ENCODE data around the gene MAN1A2.
A peak's percentile ranks its signal among the peaks of the same experiment; 100 is the strongest.

MAN1A2 gene

DNA sequence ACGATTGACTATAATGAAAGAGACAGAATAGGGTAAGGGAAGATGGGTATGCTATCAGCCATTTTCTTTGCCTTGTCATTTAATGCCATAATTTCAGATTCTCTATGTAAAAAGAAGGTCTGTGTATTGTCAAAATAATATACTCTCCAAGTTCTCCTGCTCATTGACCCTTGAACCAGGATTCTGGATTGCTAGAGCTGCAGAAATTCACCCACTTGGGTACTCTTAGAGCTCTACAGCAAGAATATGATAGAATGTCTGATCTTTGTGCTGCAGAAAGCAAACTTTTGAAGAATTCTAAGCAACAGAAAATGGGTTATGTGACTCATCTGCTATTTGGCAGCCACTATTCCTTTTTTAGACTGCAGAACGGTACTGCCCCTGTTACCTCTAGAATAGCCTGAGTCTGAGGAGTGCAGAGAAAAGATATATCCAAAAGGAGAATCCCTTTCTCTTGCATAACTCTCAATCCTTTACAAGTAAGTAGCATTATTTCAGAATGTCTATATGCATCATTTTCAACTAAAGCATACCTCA lies 160.4 kb downstream of the MAN1A2 start:
- no peak for DNase-seq
- no peak overlapping the region for H3K14ac ChIP-seq (ENCODE audit: low read length)
- H3K9me3 ChIP-seq (ENCODE audit: insufficient read depth, low read depth, low read length), result no peaks in the 10 kb centered on the region
- no peak overlapping the region for H2BK12ac ChIP-seq (ENCODE audit: low read length)
- peaks cover 0 to 2% of the 10 kb centered on the region in 2 experiments for H3K36me3 ChIP-seq (ENCODE audit: control insufficient read depth in 1 of 2, insufficient read depth in 2 of 2, low read length in 2 of 2)
- H3K4me1 ChIP-seq (ENCODE audit: control insufficient read depth in 1 of 2, insufficient read depth in 2 of 2, low read length in 2 of 2), result no peaks in the 10 kb centered on the region
- no peak overlapping the region for H3K23ac ChIP-seq (ENCODE audit: low read length)
- no peak overlapping the region for H3K27ac ChIP-seq (ENCODE audit: low read depth, low read length)
- H3K9ac ChIP-seq (ENCODE audit: low read length), result no peak overlapping the region
- no peak overlapping the region for H2AFZ ChIP-seq (ENCODE audit: insufficient read depth, low read length, poor library complexity)
- H4K12ac ChIP-seq (ENCODE audit: low read depth, low read length), result no peak overlapping the region
- H3K4me2 ChIP-seq (ENCODE audit: low read length), result no peak overlapping the region
- no peaks in the 10 kb centered on the region for H3K27me3 ChIP-seq (ENCODE audit: insufficient read depth, low read length)
- WGBS (ENCODE audit: extremely low coverage, insufficient coverage, insufficient read length), result no CpG with 5 or more reads among the region's 2 CpGs
- no peak overlapping the region for H2BK5ac ChIP-seq (ENCODE audit: low read depth, low read length, poor library complexity)
- H4K91ac ChIP-seq (ENCODE audit: low read depth, low read length), result no peak overlapping the region
- H3K4me3 ChIP-seq (ENCODE audit: low read depth, low read length), result no peak overlapping the region
- H3K79me2 ChIP-seq (ENCODE audit: control insufficient read depth, insufficient read depth, low read length, poor library complexity), result no peaks in the 10 kb centered on the region
- H2BK120ac ChIP-seq (ENCODE audit: insufficient read depth, low read length, poor library complexity), result no peak overlapping the region
- no peaks in the 10 kb centered on the region for H3K79me1 ChIP-seq (ENCODE audit: low read length)
- no peak overlapping the region for H4K8ac ChIP-seq (ENCODE audit: low read depth, low read length)
- H2AK5ac ChIP-seq (ENCODE audit: low read length), result no peak overlapping the region
- H3K4ac ChIP-seq (ENCODE audit: low read depth, low read length), result no peak overlapping the region
- H3K18ac ChIP-seq (ENCODE audit: low read length), result no peak overlapping the region

DNA sequence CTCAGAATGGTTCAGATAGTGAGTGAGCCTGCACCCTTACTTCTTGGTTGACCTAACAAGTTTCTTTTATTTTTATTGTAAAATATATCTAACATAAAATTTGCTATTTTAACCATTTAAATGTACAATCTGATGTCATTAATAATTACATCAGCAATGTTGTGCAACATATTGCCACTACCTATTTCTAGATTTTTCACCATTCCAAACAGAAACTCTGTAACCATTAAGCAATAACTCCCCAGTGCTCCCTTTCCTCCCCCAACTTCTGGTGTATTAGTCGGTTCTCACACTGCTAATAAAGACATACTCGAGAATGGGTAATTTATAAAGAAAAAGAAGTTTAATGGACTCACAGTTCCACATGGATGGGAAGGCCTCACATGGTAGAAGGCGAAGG lies 162.4 kb downstream of the MAN1A2 start:
- no peaks in the 10 kb centered on the region for H3K36me3 ChIP-seq (ENCODE audit: control insufficient read depth in 1 of 2, insufficient read depth in 2 of 2, low read length in 2 of 2)
- H3K27ac ChIP-seq (ENCODE audit: low read depth, low read length), result no peak overlapping the region
- H3K9me3 ChIP-seq (ENCODE audit: insufficient read depth, low read depth, low read length), result no peaks in the 10 kb centered on the region
- no peak overlapping the region for H3K9ac ChIP-seq (ENCODE audit: low read length)
- no CpG with 5 or more reads among the region's 3 CpGs for WGBS (ENCODE audit: extremely low coverage, insufficient coverage, insufficient read length)
- no peak overlapping the region for H2AK5ac ChIP-seq (ENCODE audit: low read length)
- no peak overlapping the region for H2BK5ac ChIP-seq (ENCODE audit: low read depth, low read length, poor library complexity)
- H3K4me3 ChIP-seq (ENCODE audit: low read depth, low read length), result no peak overlapping the region
- H3K18ac ChIP-seq (ENCODE audit: low read length), result no peak overlapping the region
- no peak overlapping the region for H4K12ac ChIP-seq (ENCODE audit: low read depth, low read length)
- DNase-seq, result no peak
- H2AFZ ChIP-seq (ENCODE audit: insufficient read depth, low read length, poor library complexity), result no peak overlapping the region
- no peak overlapping the region for H2BK120ac ChIP-seq (ENCODE audit: insufficient read depth, low read length, poor library complexity)
- H2BK12ac ChIP-seq (ENCODE audit: low read length), result no peak overlapping the region
- no peak overlapping the region for H4K91ac ChIP-seq (ENCODE audit: low read depth, low read length)
- no peak overlapping the region for H3K14ac ChIP-seq (ENCODE audit: low read length)
- no peaks in the 10 kb centered on the region for H3K79me1 ChIP-seq (ENCODE audit: low read length)
- peaks cover 0 to 2% of the 10 kb centered on the region in 2 experiments for H3K4me1 ChIP-seq (ENCODE audit: control insufficient read depth in 1 of 2, insufficient read depth in 2 of 2, low read length in 2 of 2)
- H3K79me2 ChIP-seq (ENCODE audit: control insufficient read depth, insufficient read depth, low read length, poor library complexity), result no peaks in the 10 kb centered on the region
- no peak overlapping the region for H3K23ac ChIP-seq (ENCODE audit: low read length)
- no peak overlapping the region for H4K8ac ChIP-seq (ENCODE audit: low read depth, low read length)
- no peak overlapping the region for H3K4ac ChIP-seq (ENCODE audit: low read depth, low read length)
- no peaks in the 10 kb centered on the region for H3K27me3 ChIP-seq (ENCODE audit: insufficient read depth, low read length)
- no peak overlapping the region for H3K4me2 ChIP-seq (ENCODE audit: low read length)

DNA sequence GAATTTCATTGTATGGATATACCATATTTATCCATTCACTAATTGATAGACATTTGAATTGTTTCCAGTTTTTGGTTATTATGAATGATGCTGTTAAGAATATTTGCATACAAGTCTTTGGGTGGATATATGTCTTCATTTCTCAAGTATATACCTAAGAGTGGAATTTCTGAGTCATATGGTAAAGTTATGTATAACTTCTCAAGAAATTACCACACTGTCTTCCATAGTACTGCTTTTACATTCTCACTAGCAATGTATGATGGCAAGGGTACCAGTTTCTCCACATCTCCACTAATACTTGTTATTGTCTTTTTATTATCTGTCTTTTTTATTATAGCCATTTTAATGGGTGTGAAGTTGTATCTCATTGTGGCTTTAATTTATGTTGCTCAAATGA lies 164.0 kb downstream of the MAN1A2 start:
- DNase-seq, result peak in 1 of 2 donors; percentile 46
- no peak overlapping the region for H2BK12ac ChIP-seq (ENCODE audit: low read length)
- H3K27me3 ChIP-seq (ENCODE audit: insufficient read depth, low read length), result no peaks in the 10 kb centered on the region
- H2AFZ ChIP-seq (ENCODE audit: insufficient read depth, low read length, poor library complexity), result no peak overlapping the region
- H3K4me3 ChIP-seq (ENCODE audit: low read depth, low read length), result no peak overlapping the region
- H3K9ac ChIP-seq (ENCODE audit: low read length), result no peak overlapping the region
- no peak overlapping the region for H2BK120ac ChIP-seq (ENCODE audit: insufficient read depth, low read length, poor library complexity)
- H2BK5ac ChIP-seq (ENCODE audit: low read depth, low read length, poor library complexity), result no peak overlapping the region
- no peaks in the 10 kb centered on the region for H3K79me2 ChIP-seq (ENCODE audit: control insufficient read depth, insufficient read depth, low read length, poor library complexity)
- H4K91ac ChIP-seq (ENCODE audit: low read depth, low read length), result no peak overlapping the region
- no peak overlapping the region for H4K12ac ChIP-seq (ENCODE audit: low read depth, low read length)
- no peak overlapping the region for H3K27ac ChIP-seq (ENCODE audit: low read depth, low read length)
- no peak overlapping the region for H3K14ac ChIP-seq (ENCODE audit: low read length)
- H3K18ac ChIP-seq (ENCODE audit: low read length), result no peak overlapping the region
- H3K79me1 ChIP-seq (ENCODE audit: low read length), result no peaks in the 10 kb centered on the region
- no peak overlapping the region for H3K4me2 ChIP-seq (ENCODE audit: low read length)
- H3K9me3 ChIP-seq (ENCODE audit: insufficient read depth, low read depth, low read length), result no peaks in the 10 kb centered on the region
- H2AK5ac ChIP-seq (ENCODE audit: low read length), result no peak overlapping the region
- no peak overlapping the region for H3K23ac ChIP-seq (ENCODE audit: low read length)
- H3K36me3 ChIP-seq (ENCODE audit: control insufficient read depth in 1 of 2, insufficient read depth in 2 of 2, low read length in 2 of 2), result no peaks in the 10 kb centered on the region
- H4K8ac ChIP-seq (ENCODE audit: low read depth, low read length), result no peak overlapping the region
- no peak overlapping the region for H3K4ac ChIP-seq (ENCODE audit: low read depth, low read length)
- peaks cover 0 to 4% of the 10 kb centered on the region in 2 experiments for H3K4me1 ChIP-seq (ENCODE audit: control insufficient read depth in 1 of 2, insufficient read depth in 2 of 2, low read length in 2 of 2)

DNA sequence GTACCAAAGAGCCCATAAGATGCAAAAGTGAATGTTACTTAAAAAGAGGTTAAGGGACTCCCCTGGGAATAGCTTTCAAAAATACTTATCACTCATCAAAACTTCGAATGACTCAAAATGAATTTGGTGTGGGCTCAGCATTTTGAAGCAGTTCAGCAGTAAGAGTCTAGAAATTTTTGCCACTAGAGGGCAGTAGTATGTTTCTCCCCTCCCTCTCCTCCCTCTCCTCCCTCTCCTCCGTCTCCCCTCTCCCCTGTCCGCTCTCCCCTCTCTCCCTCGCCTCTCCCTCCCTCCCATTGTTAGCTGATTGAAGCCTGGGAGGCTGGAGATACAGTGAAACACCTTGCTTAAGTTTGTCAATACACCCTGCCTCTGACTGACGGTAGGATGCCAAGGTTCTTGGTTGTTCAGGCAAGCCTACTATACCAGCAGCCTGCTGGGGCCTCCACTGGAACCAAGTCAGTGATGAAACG lies 167.8 kb downstream of the MAN1A2 start:
- Histone ChIP-seq H3K14ac (ENCODE audit: low read length) (no peak overlapping the region), H3K4me1 (ENCODE audit: control insufficient read depth in 1 of 2, insufficient read depth in 2 of 2, low read length in 2 of 2) (peaks cover 0 to 4% of the 10 kb centered on the region in 2 experiments), H4K8ac (ENCODE audit: low read depth, low read length) (no peak overlapping the region), H3K23ac (ENCODE audit: low read length) (no peak overlapping the region), H3K4me3 (ENCODE audit: low read depth, low read length) (no peak overlapping the region), H4K12ac (ENCODE audit: low read depth, low read length) (no peak overlapping the region), H2BK120ac (ENCODE audit: insufficient read depth, low read length, poor library complexity) (no peak overlapping the region), H3K79me1 (ENCODE audit: low read length) (no peaks in the 10 kb centered on the region), H2BK12ac (ENCODE audit: low read length) (no peak overlapping the region), H3K9me3 (ENCODE audit: insufficient read depth, low read depth, low read length) (no peaks in the 10 kb centered on the region), H3K4ac (ENCODE audit: low read depth, low read length) (no peak overlapping the region), H3K27me3 (ENCODE audit: insufficient read depth, low read length) (no peaks in the 10 kb centered on the region), H3K79me2 (ENCODE audit: control insufficient read depth, insufficient read depth, low read length, poor library complexity) (no peaks in the 10 kb centered on the region), H3K9ac (ENCODE audit: low read length) (no peak overlapping the region), H2BK5ac (ENCODE audit: low read depth, low read length, poor library complexity) (no peak overlapping the region), H3K18ac (ENCODE audit: low read length) (no peak overlapping the region), H4K91ac (ENCODE audit: low read depth, low read length) (no peak overlapping the region), H3K4me2 (ENCODE audit: low read length) (no peak overlapping the region), H2AFZ (ENCODE audit: insufficient read depth, low read length, poor library complexity) (no peak overlapping the region), H3K36me3 (ENCODE audit: control insufficient read depth in 1 of 2, insufficient read depth in 2 of 2, low read length in 2 of 2) (no peaks in the 10 kb centered on the region), H3K27ac (ENCODE audit: low read depth, low read length) (no peak overlapping the region), H2AK5ac (ENCODE audit: low read length) (no peak overlapping the region)
- WGBS (ENCODE audit: extremely low coverage, insufficient coverage, insufficient read length), result no CpG with 5 or more reads among the region's 6 CpGs
- peak; percentile 48 to 83 for DNase-seq
